IPS-NIHi7 (cell line): Measurements from ENCODE around the gene SHKBP1.
"Not testable (repeated sequence)": the region's sequence is repeated elsewhere in the genome, so short reads cannot be mapped to it uniquely, and the experiment has no call there.

Experiments
- DNase-seq: peaks from one replicate; pipeline ENCODE4 v3.0.0; 2012; ENCODE audit warnings: mixed read lengths; ENCODE audit errors: extremely low spot score

The SHKBP1 gene

GRCh38 chr19:40555978-40556689 is 20.5 kb upstream of the SHKBP1 start:
- DNase-seq = no peak

- DNase-seq = no peak
These were observed 19.6 kb upstream of the SHKBP1 start for GRCh38 chr19:40556953-40557530.

GRCh38 chr19:40559394-40559793 is 17.3 kb upstream of the SHKBP1 start:
- DNase-seq = no peak

GRCh38 chr19:40560092-40560507 is 16.6 kb upstream of the SHKBP1 start:
- no peak for DNase-seq

- no peak for DNase-seq
These were observed 14.7 kb upstream of the SHKBP1 start for GRCh38 chr19:40561947-40562346.

- not testable (repeated sequence) for DNase-seq
These were observed 12.1 kb upstream of the SHKBP1 start for GRCh38 chr19:40564535-40564934.

- no peak for DNase-seq
These were observed 11.3 kb upstream of the SHKBP1 start for GRCh38 chr19:40565355-40565754.

- DNase-seq = no peak
These were observed 10.7 kb upstream of the SHKBP1 start for GRCh38 chr19:40565910-40566495.

GRCh38 chr19:40567040-40567749 is 9.5 kb upstream of the SHKBP1 start:
- no peak for DNase-seq

GRCh38 chr19:40567750-40568494 is 8.8 kb upstream of the SHKBP1 start:
- no peak for DNase-seq

- DNase-seq = peak; percentile 99
These were observed 6.2 kb upstream of the SHKBP1 start for GRCh38 chr19:40570313-40571004.

GRCh38 chr19:40571005-40571318 is 5.7 kb upstream of the SHKBP1 start:
- no peak for DNase-seq

GRCh38 chr19:40571831-40572495 is 4.7 kb upstream of the SHKBP1 start:
- DNase-seq = no peak

- no peak for DNase-seq
These were observed 1.3 kb upstream of the SHKBP1 start for GRCh38 chr19:40575326-40575725.

- DNase-seq = peak; percentile 30
These were observed 505 bp upstream of the SHKBP1 start for GRCh38 chr19:40576151-40576584.

GRCh38 chr19:40578442-40578908 is 1.8 kb downstream of the SHKBP1 start:
- peak; percentile 86 for DNase-seq

GRCh38 chr19:40580619-40581018 is 3.9 kb downstream of the SHKBP1 start:
- DNase-seq = no peak

GRCh38 chr19:40581531-40581930 is 4.9 kb downstream of the SHKBP1 start:
- DNase-seq = no peak

GRCh38 chr19:40582467-40582866 is 5.8 kb downstream of the SHKBP1 start:
- no peak for DNase-seq

GRCh38 chr19:40583283-40583682 is 6.6 kb downstream of the SHKBP1 start:
- no peak for DNase-seq

- no peak for DNase-seq
These were observed 7.3 kb downstream of the SHKBP1 start for GRCh38 chr19:40584007-40584406.
